Measurements from ENCODE around the gene ALAD. TPM values are rescaled to one million over a fixed set of nuclear protein-coding genes. Genes with fewer than 3 reads are reported as not detected.

The ALAD gene
- total RNA-seq, 4 donors from 2014 or later = 44.6 to 81.4 (median 62.2) TPM

DNA sequence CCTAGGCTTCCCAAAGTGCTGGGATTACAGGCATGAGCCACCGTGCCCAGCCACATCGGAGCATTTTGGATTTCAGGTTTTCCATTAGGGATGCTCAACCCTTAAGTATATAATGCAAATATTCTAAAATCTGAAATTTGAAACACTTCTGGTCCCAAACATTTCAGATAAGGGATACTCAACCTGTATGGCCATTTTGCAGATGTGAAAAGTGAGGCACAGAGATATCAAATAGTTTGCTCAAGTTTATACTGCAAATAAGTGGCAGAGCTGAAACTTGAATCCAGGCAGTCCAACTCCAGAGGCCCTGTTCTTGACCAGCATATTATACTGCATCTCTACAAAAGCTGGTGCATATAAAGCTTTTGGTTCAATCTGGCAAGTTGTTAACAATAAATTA is 63.4 kb downstream of the ALAD start:
- no peak for DNase-seq
- no peaks in the 10 kb centered on the region for H3K9me3 ChIP-seq
- TF ChIP-seq, protein P1, sequence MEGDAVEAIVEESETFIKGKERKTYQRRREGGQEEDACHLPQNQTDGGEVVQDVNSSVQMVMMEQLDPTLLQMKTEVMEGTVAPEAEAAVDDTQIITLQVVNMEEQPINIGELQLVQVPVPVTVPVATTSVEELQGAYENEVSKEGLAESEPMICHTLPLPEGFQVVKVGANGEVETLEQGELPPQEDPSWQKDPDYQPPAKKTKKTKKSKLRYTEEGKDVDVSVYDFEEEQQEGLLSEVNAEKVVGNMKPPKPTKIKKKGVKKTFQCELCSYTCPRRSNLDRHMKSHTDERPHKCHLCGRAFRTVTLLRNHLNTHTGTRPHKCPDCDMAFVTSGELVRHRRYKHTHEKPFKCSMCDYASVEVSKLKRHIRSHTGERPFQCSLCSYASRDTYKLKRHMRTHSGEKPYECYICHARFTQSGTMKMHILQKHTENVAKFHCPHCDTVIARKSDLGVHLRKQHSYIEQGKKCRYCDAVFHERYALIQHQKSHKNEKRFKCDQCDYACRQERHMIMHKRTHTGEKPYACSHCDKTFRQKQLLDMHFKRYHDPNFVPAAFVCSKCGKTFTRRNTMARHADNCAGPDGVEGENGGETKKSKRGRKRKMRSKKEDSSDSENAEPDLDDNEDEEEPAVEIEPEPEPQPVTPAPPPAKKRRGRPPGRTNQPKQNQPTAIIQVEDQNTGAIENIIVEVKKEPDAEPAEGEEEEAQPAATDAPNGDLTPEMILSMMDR (IDR thresholded peaks at IDR 0.05) = no peak
- no peak for TF ChIP-seq POLR2A (IDR thresholded peaks at IDR 0.05)
- H3K27me3 ChIP-seq = no peaks in the 10 kb centered on the region
- no peak overlapping the region for H3K4me3 ChIP-seq
- H3K36me3 ChIP-seq = no peaks in the 10 kb centered on the region
- no peak overlapping the region for H3K27ac ChIP-seq
- peaks cover 0 to 8% (median 2%) of the 10 kb centered on the region in 4 donors for H3K4me1 ChIP-seq

Other genes with a start within 250 kb of the ALAD start
- gene FKBP15, start 180.0 kb downstream of the ALAD start, total RNA-seq = 10 to 100 TPM; 25.9 to 44.6 (median 32.5) TPM
- 10 to 100 TPM in 3 of 4 donors, 1 to 10 TPM in 1; 7.4 to 82.7 (median 50.6) TPM for gene SLC31A1, start 179.7 kb downstream of the ALAD start, total RNA-seq
- gene CDC26, start 125.7 kb downstream of the ALAD start, total RNA-seq = 10 to 100 TPM; 13.6 to 28.4 (median 25.0) TPM
- 10 to 100 TPM; 11.4 to 33.0 (median 19.5) TPM for gene PRPF4, start 125.6 kb downstream of the ALAD start, total RNA-seq
- under 1 TPM in 1 of 4 donors, not detected in 3; 0.35 TPM for gene RNF183, start 97.9 kb downstream of the ALAD start, total RNA-seq
- 1 to 10 TPM in 3 of 4 donors, not detected in 1; 1.1 to 3.5 (median 2.5) TPM for gene WDR31, start 61.0 kb downstream of the ALAD start, total RNA-seq
- 10 to 100 TPM; 11.6 to 20.8 (median 15.8) TPM for gene BSPRY, start 51.7 kb downstream of the ALAD start, total RNA-seq
- gene HDHD3, start 24.3 kb downstream of the ALAD start, total RNA-seq = 100 to 1,000 TPM in 3 of 4 donors, 10 to 100 TPM in 1; 56.1 to 258 (median 237) TPM
- 10 to 100 TPM; 13.8 to 56.9 (median 16.4) TPM for gene POLE3, start 9.4 kb upstream of the ALAD start, total RNA-seq
- 1 to 10 TPM in 3 of 4 donors, not detected in 1; 1.1 to 5.0 (median 1.2) TPM for gene C9orf43, start 9.5 kb upstream of the ALAD start, total RNA-seq
- gene RGS3, start 62.4 kb upstream of the ALAD start, total RNA-seq = 100 to 1,000 TPM in 2 of 4 donors, 10 to 100 TPM in 2; 55.3 to 113 (median 88.6) TPM